Fibroblast of skin of right quadriceps (primary cell): Measurements from ENCODE around the gene HHIPL1.

Source experiments
- DNase-seq: peaks from one replicate; pipeline ENCODE4 v3.0.0-alpha.2; 2013

Gene HHIPL1

GRCh38 chr14:99644723-99645544, at the start of gene HHIPL1:
TSS of gene HHIPL1 (plus strand) at chr14:99645129. CDS start at chr14:99645208, 79 bp downstream.
- no peak for DNase-seq

DNA sequence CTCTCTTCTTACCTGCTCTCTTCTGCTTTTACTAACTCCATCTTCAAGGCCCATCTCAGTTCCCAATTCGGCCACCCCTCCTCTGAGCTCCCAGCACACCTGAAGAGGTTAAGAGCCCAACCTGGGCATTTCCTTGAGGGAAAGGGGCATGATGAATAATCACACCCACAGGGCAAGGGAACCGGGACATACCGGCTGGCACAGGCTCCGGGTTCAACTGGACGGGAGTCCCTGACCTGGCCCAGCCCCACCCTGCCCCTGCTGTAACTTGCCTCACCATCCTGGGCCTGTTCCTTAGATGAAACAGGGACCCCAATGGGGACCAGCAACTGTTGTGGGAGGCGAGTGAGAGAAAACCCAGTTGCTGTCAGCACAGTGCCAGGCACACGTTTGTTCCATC, 49.4 kb upstream of the HHIPL1 start:
- DNase-seq: no peak

DNA sequence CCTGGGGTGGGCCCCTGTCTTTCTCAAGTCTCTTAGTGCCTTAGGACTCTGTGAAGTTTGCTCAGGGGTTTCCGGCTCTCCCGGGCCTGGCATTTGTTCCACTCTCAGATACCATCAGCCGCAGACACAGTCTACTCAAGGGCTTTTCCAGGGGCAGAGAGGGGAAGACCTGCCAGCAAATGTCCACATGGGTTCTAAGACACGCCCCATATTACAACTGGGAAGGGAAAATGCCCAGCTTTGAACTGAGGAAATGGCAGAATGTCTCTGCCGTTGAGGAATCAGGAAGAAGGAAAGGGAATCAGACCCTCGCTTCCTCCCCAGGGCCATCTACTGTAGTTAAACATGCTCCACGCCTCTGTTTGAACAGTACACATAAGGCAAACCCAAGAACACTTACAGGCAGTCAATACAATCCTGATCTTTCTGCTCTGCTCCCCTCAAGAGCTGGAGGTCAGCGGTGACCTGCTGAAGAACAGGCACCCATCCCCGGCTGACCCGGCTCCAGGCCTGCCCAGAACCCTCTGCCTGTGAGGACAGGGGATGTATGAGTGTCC, 48.8 kb upstream of the HHIPL1 start:
- DNase-seq: no peak

GRCh38 chr14:99596772-99597171, 48.2 kb upstream of the HHIPL1 start:
- DNase-seq: no peak

DNA sequence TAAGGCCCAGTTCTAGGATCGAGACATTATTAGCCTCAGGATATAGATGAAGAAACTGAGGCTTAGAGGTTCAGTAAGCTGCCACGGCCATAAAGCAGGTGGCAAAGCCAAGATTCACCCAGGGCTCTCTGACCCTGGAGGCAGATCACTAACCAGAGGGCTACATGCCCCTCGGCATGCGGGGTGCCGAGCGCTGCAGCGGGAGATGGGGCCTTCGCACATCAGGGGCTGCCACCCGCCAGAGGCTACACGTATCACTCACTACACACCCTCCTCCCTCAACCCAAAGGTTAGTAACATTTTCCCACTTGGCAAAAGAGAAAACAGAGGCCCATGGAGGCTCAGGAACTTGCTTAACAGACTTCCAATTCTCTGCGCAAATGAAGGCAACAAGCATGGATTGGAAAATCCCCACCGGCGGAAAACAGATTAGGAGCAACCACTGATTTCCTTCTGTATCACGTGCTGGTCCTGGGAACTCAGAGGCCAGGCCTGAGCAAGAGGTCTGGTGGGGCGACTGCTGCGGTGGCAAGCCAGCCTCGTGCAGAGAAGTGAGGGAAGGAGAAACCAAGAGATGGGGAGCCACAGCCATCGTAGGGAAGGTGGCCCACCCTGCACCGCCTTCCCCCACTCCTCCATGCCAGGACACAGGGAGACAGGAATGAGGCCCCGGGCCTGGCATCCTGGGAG, 46.9 kb upstream of the HHIPL1 start:
- DNase-seq: no peak

- DNase-seq: no peak
Observed at GRCh38 chr14:99598774-99599173, 46.2 kb upstream of the HHIPL1 start.

- DNase-seq: no peak
Observed at GRCh38 chr14:99599393-99599792, 45.5 kb upstream of the HHIPL1 start.

- DNase-seq: no peak
Observed at GRCh38 chr14:99600232-99600888, 44.6 kb upstream of the HHIPL1 start.

DNA sequence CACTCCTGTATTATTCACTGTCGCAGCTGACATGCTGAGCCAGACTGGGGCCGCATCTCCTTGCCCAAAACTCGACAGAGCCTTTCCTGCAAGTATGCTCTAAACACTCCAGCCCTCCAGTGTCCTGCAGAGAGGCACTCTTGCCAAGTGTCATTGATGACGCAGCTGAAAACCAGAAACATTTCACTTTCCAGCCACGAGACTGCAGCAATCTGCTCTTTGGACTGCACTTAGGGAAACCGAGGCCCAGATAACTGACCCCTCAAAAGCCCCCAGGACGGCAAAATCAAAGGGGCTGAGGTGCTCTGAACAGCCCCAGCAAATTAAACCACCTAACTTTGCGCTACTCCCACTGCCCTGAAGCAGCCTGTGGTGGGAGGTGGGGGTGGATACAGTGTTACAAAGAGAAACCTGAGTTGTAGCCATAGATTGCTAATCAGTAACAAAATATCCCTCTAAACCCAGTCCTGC, 43.5 kb upstream of the HHIPL1 start:
- peak; percentile 14 for DNase-seq

- DNase-seq: peak; percentile 12
Observed at GRCh38 chr14:99602054-99602787, 42.7 kb upstream of the HHIPL1 start.

- no peak for DNase-seq
Observed at GRCh38 chr14:99602788-99603415, 42.0 kb upstream of the HHIPL1 start.

DNA sequence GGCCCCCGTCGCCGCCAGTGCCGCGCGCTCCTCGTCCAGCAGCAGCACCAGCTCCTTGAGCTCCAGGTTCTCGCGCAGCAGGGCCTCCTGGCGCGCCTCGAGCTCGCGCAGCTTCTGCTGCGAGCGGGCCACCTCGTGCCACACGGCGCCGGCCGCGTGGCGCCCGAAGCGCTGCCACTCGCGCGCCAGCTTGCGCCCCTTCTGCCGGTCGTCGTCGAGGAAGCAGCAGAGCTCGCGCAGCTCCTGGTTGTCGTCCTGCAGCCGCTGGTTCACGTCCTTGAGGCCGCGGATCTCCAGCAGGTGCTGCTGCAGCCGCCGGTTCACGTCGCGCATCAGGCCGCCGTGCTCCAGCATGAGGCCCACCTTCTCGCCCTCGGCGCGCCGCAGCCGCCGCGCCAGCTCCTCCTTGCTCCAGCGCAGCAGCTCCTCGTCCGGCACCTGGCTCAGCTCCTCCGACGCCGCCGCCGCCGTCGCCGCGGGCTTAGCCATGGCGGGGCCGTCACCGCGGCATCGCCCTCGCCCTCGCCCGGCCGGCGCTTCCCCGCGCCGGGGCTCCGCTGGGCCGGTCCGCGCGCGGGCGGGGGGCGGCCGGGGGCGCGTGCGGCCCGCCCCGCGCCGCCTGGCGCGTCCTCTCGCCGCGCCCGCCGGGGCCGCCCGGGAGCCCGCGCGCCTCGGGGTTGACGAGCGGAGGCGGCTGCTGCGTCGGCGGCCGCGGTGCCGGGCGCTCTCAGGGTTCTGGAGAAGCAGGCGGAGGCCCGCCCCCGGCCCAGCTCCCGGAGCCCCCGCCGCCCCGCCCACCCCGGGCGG, 41.3 kb upstream of the HHIPL1 start, which contains the start of gene CCDC85C:
TSS of gene CCDC85C (minus strand) at position 737 of the 807 bp plus-strand sequence. CDS start at position 489, 248 bp downstream.
- DNase-seq: peak; percentile 43

DNA sequence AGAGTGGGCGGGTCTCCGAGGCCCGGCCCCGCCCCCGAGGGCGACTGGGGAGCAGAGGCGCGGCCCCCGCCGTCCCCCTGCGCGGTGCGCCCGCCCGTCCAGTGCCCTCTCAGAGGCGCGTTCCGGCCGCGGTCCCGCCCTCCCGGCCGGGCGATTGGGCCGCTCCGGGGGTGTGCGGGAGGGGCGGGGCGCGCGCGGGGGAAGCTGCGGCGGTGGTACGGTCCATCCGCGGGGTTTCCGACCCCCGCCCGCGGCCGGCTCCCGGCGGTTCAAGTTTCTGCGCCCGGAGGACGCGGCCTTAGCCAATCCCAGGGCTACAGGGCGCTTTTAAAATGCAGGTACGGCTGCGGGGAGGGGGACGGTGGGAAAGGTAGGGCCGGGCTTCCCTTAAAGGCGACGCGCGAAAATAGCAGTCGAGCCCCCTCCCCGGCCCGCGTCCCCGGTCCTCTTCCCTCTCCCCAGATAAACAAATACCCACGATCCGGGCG, 40.6 kb upstream of the HHIPL1 start:
- peak; percentile 98 for DNase-seq

DNA sequence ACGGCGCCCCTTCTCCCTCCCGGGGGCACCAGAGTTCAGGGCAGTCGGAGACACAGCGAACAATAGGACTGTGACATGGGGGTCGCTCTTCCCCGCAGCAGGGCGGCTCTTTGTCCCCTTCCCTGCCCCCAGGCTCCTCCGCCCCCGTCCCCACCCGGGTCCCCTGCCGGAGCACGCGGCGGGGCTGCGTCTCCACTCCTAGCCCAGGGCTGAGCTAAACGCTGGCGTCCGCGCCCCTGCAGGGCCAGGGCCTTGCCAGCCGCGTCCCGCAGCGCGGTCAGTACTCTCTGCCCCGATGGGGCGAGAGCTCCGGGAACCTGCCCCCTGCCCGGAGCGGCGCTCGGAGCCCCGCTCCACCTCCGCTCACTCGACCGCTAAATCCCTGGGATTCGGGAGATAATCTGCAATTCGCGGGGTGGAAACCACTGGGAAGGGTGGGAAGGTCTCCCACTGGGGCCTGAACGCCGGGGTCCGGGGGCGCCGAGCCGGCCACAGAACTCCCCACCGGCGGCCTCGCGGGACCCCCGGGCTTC, 40.1 kb upstream of the HHIPL1 start:
- no peak for DNase-seq

GRCh38 chr14:99605299-99605961, 39.5 kb upstream of the HHIPL1 start:
- DNase-seq: peak; percentile 64

GRCh38 chr14:99606359-99606758, 38.6 kb upstream of the HHIPL1 start:
- DNase-seq: no peak

DNA sequence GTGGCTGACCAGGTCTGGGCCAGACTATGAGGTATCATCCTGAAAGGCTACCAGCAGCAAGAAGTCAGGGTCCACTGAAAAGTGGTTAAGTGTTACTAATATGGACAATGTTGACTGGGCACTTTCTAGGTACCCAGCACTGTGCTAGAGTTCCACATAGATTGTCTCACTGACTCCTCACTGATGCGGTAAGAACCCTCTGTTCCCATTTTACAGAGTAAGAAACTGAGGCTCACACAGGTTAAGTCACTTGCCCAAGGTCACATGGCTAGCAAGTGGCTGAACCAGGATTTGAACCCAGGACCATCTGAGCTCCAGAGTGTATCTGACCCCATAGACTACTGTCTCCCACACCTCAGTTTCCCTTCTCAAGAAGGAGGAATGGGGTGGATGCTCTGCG, 36.3 kb upstream of the HHIPL1 start:
- no peak for DNase-seq

DNA sequence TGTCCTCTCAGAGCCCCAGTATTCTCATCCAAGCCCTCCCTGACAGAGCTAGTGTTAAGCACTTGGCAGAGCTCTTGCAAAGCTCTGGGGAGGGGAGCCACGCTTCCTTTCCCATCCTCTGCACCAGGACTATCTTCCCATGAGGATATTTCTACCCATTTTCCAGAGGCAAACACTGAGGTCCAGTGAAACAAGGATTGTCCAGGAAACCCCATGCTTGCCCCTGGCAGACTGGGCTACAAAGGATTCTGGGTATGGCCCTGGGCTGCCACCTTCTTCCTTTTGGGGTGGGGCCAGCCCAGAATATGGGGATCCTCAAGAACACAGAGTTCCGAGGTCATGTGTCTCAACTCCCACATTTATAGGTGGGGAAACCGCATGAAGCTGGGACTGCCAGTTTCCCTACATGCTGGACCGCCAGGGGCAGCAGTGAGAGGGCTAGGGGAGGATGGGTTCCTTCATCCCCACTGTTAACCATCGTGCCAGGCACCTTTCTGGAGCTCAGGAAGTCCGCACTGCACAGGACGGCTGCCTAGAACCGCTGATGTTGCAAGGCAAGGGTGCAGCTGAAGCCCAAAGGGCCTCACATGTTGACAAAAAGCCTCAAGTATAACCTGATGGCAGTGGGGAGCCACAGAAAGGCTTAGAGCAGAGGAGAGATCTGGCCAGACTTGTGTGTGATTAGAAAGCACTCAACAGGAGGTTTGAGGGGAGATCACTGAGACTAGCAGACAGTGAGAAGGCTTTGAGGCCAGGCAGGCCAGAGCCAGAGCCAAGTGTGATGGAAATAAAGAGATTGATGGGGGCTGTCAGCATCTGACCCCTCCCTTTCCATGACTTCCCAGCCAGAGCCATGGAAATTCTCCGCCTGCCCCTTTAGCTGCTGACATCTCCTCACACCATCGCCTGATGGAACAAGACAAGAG, 35.4 kb upstream of the HHIPL1 start:
- peak; percentile 18 for DNase-seq

- DNase-seq: no peak
Observed at GRCh38 chr14:99611646-99612045, 33.3 kb upstream of the HHIPL1 start.
